Stimulated activated CD8-positive, alpha-beta memory T cell treated with anti-CD3 and anti-CD28 coated beads, Interleukin-7, amount 100 ng/mL, for 1 hour (primary cell): ENCODE data around the gene ZBTB49.
A peak's percentile ranks its signal among the peaks of the same experiment; 100 is the strongest.

ENCODE experiments used
- DNase-seq, 2 donors: peaks; one replicate each; pipeline ENCODE4 v3.0.0-alpha.2; 2020; ENCODE audit warnings: low read depth in 2 of 2

ZBTB49 gene

DNA sequence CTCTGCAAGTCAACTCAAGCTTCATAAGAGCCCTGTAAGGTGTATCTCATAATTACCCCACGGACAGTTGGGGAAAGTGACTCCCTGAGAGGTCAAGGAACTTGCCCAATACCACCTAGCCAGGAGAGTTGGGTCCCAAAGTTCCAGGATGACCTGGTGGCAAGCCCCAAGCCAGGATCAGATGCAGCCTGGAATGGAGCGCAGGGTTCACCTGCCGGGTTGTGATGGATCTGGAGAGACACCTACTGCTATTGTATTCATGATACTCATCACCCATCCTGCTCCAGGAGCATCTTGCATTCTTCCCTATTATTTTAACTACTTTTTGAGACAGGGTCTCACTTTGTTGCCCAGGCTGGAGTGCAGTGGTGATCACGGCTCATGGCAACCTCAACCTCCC is 36.1 kb downstream of the ZBTB49 start:
- no peak for DNase-seq

DNA sequence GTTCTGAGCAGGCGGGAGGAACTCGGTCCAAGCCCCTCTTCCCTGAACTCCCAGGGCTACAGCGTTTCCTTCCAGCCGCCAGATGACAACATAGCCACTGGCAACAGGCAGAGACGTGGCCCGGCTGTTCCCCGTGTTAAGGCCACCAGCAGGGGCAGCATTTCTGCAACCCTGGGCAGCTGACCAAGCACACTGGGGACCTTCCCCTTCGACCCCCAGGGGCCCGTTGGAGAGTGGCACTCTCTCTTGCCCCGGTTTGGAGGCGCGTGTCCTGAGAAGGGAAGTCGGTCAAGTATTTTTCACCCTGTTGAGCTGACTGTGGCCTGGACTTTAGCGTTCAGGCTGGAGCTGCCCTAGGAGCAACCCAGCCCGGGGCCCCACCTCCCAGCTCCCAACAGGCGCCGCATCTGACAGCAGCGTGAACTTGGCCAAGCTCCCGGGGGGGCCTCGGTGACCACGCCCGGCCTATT is 37.6 kb downstream of the ZBTB49 start:
- DNase-seq, result no peak

DNA sequence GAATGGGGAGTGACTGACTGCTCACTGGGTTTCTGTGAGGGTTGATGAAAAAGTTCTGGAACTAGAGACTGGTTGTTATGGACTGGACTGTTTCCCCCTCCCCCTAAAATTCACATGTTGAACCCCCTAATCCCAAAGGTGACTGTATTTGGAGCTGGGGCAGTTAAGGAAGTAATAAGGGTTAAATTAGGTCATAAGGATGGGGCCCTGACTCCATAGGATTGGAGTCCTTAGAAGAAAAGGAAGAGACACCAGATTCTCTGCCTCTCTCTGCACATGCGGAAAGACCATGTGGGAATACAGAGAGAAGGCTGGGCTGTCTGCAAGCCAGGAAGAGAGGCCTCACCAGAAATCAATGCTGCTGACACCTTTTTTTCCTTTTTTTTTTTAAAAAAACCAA is 38.2 kb downstream of the ZBTB49 start:
- no peak for DNase-seq

DNA sequence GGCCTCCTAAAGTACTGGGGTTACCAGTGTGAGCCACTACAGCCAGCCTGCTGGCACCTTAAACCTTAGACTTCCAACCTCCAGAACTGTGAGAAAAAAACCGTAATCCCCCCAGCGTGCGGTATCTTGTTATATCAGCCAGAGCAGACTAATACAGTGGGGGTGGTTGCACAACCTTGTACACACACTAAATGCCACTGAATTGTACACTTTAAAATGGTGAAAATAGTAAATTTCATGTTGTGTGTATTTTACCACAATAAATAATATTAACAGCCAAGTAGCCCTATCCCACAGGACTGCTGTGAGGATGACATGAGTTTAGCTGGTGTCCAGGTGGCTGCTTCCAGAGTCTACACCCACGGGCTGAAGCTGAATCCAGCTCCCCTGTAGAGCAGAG is 38.8 kb downstream of the ZBTB49 start:
- DNase-seq, result no peak

DNA sequence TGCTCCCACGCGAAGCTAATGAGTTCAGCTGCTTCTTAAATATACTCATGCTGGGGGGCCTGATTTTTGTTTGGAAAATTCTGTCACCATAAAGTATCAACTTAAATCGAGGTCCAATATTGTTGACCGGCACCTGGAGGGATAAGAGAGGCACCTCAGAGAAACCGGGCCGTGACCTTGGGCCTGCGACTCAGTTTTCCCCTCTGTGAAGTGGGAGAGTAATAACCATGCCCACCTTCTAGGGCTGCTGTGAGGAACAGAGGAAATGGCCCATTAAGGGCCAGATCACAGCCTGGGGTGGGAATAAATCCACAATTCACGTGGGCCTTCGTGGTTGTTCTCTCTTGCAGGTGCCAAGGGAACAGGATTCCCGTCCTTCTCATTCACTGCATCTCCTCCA is 39.4 kb downstream of the ZBTB49 start:
- DNase-seq, result no peak

- no peak for DNase-seq
Measured at GRCh38 chr4:4330794-4331193, 40.7 kb downstream of the ZBTB49 start.

- no peak for DNase-seq
Measured at GRCh38 chr4:4332529-4332928, 42.5 kb downstream of the ZBTB49 start.

- DNase-seq, result no peak
Measured at GRCh38 chr4:4333265-4333706, 43.2 kb downstream of the ZBTB49 start.

GRCh38 chr4:4334798-4335520 is 44.9 kb downstream of the ZBTB49 start:
- DNase-seq, result peak; percentile 48 to 59

DNA sequence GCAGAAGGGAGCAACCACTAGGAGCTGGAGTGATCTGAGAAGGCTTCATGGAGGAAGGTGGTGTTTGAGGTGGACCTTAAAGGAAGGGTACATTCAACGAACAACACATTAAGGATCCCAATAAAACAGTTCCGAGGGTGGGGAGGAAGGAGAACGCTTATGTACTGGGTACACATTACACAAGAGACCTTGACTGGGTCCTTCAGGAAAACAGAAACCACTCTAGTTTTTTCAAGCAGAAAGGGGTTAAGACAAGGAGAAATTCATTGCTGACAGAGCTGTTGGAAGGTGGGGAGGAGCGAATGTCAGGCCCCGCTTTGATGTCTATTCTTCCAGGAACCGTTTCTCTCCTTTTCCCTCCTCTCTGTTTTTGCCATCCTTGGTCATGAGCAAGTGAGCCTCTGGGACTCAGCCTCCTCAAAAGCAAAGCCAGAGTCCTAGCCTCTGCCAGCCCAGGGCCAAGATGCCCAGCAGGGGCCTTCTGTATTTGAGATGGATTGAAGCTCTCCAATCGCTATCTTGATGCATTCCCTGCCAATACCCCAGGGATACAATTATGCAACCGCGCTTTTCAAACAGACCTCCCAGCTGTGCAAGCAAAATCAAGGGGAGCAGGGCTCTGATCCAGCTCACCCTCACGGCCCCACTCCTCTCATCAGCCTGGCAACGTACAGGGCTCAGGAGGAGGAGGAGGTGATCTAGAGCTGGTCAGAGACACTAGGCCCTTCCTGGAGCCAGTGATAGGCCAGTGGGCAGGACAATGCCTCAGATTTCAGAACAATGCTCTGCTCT is 48.4 kb downstream of the ZBTB49 start:
- no peak for DNase-seq

- no peak for DNase-seq
Measured at GRCh38 chr4:4339504-4340085, 49.5 kb downstream of the ZBTB49 start.

DNA sequence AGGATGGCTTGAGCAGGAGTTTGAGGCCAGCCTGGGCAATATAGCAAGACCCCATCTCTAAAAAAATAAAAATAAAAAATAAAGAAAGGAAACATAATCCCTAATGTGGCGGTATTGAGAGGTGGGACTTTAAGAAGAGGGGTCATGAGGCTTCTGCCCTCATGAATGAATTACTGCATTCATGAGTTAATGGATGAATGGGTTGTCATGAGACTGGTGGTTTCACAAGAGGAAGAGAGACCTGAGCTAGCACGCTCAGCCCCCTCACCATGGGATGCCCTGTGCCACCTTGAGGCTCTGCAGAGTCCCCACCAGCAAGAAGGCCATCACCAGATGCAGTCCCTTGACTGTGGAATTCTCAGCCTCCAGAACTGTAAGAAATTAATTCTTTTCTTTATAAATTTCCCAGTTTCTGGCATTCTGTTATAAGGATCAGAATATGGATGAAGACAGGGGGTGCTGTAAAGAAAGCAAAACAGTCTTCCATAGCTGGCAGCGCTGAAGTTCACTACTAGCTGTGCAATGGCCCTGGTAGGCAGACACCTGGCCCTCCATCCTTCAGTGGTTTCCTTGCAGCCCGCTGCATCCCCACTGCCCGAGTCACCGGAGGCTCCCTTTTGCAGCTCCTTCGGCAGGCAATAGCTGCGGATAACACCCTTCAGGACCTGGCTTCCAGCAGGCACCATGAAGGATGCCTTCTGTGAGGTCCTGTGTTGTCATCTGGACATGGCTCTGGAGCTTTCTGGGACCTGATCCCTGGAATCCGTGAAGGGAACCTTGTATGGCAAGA is 52.0 kb downstream of the ZBTB49 start:
- DNase-seq, result no peak

- DNase-seq, result no peak
Measured at GRCh38 chr4:4343038-4343437, 53.0 kb downstream of the ZBTB49 start.

DNA sequence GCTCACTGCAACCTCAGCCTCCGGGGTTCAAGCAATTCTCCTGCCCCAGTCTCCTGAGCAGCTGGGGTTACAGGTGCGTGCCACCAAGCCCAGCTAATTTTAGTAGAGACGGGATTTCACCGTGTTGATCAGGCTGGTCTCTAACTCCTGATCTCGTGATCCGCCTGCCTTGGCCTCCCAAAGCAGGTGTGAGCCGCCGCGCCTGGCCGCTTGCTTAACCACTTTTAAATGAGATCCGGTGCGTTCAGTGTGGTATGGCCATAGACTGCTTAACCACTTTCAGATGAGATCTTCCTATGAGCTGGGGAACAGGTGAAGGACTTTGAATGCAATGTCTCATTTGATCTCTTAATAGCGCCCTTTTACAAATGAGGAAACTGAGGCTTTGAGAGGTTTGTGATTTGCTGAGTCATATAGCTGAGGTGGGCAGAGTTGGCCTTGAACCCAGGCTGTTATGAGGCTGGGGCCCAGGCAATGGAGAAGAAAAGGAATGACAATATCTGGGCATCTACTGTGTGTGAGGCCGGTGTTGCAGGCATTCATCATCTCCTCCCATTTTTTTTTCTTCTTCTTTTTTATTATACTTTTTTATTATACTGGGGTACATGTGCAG is 55.0 kb downstream of the ZBTB49 start:
- no peak for DNase-seq

DNA sequence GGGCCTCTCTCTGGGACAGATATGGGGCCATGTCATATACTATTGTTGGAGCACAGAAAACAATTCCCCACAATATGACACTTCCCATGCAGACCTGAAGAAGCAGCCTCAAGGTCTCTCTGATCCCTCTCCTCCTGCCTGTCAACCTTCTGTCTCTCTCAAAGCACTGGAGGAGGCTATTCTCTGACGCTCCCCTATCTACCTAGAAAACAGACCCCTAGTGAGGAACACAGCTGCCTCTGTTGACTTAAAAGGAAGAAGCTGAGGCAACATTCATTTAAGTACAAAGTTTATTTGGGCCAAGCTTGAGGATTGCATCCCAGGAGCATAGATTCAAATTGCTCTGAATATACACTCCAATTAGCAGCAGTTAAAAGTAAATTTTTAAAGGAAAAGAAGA is 57.5 kb downstream of the ZBTB49 start:
- DNase-seq, result no peak

GRCh38 chr4:4348585-4348984 is 58.5 kb downstream of the ZBTB49 start:
- DNase-seq, result peak in 1 of 2 donors; percentile 12

- DNase-seq, result no peak
Measured at GRCh38 chr4:4349867-4350266, 59.8 kb downstream of the ZBTB49 start.

DNA sequence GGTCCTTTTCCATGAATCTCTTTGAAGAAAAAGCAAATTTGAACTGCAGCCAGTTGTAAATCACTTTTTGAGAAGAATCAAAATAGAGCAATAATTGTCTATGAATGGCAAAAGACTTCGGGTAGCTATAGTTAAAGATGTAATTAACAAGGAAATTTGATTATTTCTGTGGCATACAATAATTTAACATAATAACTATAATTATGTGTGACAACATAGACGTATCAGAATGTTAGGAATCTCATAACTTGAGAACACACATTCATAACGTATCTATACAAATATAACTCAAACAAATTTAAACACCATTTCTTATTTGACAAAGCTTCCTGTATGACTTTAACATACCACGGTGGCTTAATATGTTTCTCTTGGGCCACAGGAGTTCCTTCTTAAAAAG is 60.9 kb downstream of the ZBTB49 start:
- DNase-seq, result no peak

- DNase-seq, result no peak
Measured at GRCh38 chr4:4355302-4355701, 65.3 kb downstream of the ZBTB49 start.

DNA sequence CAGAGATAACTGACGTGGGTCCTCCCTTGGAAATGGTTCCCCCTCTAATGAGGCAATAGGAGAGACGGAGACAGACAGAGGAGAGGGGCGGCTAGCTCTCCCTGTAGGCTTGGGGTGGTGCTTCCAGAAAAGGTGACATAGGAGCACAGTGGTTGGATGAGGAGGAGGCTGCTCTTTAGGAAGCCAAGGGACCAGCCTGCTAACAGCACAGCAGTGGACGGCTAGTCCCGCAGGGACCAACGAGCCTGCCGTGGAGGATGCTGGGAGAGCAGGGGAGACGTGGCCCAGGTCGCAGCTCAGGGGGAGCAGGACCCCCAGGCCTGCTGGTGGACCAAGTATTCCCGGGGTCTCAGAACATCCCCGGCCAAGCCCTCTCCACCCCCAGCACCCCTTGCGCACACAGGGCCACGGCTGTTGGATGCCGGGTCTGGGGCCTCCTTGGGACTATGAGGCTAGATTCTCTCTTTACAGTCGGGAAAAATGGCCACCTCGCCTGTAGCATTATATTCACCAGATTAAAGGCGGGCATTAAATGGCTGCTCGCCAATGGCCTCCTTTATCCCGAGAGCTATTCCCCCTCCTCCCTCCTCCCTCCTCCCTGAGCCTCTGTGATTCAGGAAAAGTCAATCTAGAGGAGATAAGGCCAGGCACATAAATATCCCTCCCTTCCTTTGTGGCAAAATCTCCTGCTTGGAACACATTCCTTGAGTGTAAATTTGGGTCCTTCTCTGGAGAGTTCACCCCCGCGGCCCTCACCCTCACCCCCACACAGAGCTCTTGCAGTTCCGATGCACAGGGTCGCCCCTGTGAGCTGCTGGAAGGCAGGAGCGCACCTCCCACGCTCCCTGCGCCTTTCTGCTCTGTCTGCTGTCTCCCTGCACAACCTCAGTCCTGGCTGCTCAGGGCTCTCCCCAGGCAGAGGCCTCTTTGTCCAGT is 66.3 kb downstream of the ZBTB49 start:
- no peak for DNase-seq
